PFSK-1 (cell line): ENCODE data around the gene MRAS.

Experiments used
- FOXP2 ChIP-seq: optimal IDR thresholded peaks from 2 replicates; pipeline ENCODE3; 2011; ENCODE audit warnings: borderline replicate concordance, control low read depth, inconsistent platforms; ENCODE audit not compliant: insufficient read depth; ENCODE audit errors: extremely low read length, extremely low read depth
- POLR2AphosphoS5 ChIP-seq: IDR thresholded peaks from 2 replicates; pipeline ENCODE4 v1.6.1; 2012; ENCODE audit warnings: low read depth, mild to moderate bottlenecking, control low read depth, low read length, moderate library complexity
- REST ChIP-seq, 2 experiments: IDR thresholded peaks; 2 replicates each; pipeline versions ENCODE4 v1.6.1 to v1.8.0; 2011 to 2012; ENCODE audit warnings: low read depth in 2 of 2, low read length in 2 of 2, control low read depth in 1 of 2, inconsistent platforms in 1 of 2, mild to moderate bottlenecking in 1 of 2, moderate library complexity in 1 of 2; ENCODE audit not compliant: insufficient read depth in 1 of 2
- SIN3A ChIP-seq: IDR thresholded peaks from 2 replicates; pipeline ENCODE4 v1.6.1; 2012; ENCODE audit warnings: mild to moderate bottlenecking, low read length, moderate library complexity, borderline replicate concordance; ENCODE audit not compliant: insufficient read depth
- TAF1 ChIP-seq: IDR thresholded peaks from 2 replicates; pipeline ENCODE4 v1.6.1; 2012; ENCODE audit warnings: low read length, control low read depth, borderline replicate concordance; ENCODE audit not compliant: insufficient read depth

Gene MRAS

DNA sequence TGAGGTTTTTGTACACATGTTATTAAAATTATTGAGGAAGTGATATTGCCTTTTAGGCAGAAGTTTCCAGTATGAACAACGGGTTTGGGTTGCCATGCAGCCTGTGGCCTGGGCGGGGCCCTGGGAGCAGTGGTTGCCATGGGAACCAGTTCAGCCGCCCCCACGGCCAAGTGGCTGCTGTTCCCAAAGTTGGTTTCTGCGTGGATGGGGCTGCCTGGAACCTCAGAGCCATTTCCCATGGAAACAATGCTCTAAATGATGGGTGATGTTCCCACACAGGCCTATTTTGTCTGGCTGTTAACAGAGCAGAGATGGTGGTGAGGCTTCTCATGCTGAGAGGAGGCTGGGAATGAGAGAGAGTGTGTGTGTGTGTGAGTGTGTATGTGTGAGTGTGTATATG, 19.5 kb downstream of the MRAS start:
- no peak for TF ChIP-seq FOXP2
- TF ChIP-seq TAF1: no peak
- TF ChIP-seq REST (IDR thresholded peaks at IDR 0.05; ENCODE audit: insufficient read depth in 1 of 2, low read depth in 2 of 2, low read length in 2 of 2): no peak
- no peak for TF ChIP-seq SIN3A
- no peak for TF ChIP-seq POLR2AphosphoS5

GRCh38 chr3:138369151-138369900, 20.9 kb downstream of the MRAS start:
- TF ChIP-seq SIN3A (no peak), FOXP2 (no peak), TAF1 (no peak), REST (IDR thresholded peaks at IDR 0.05; ENCODE audit: insufficient read depth in 1 of 2, low read depth in 2 of 2, low read length in 2 of 2) (no peak)

- TF ChIP-seq FOXP2 (no peak), SIN3A (no peak), TAF1 (no peak), POLR2AphosphoS5 (no peak), REST (IDR thresholded peaks at IDR 0.05; ENCODE audit: insufficient read depth in 1 of 2, low read depth in 2 of 2, low read length in 2 of 2) (no peak)
Measured at GRCh38 chr3:138370321-138370720, 21.9 kb downstream of the MRAS start.

GRCh38 chr3:138371070-138371965, 22.9 kb downstream of the MRAS start:
- TF ChIP-seq POLR2AphosphoS5 (no peak), FOXP2 (no peak), SIN3A (no peak), TAF1 (no peak), REST (IDR thresholded peaks at IDR 0.05; ENCODE audit: insufficient read depth in 1 of 2, low read depth in 2 of 2, low read length in 2 of 2) (no peak)
